Measurements from ENCODE around the gene ACBD6.

Gene ACBD6

GRCh38 chr1:180528868-180529470 is 26.6 kb upstream of the ACBD6 start:
- no peaks in the 10 kb centered on the region for H3K27me3 ChIP-seq (ENCODE audit: insufficient read depth, poor library complexity, severe bottlenecking)
- DNase-seq (ENCODE audit: low read depth in 1 of 2, low spot score in 1 of 2), result no peak
- H3K27ac ChIP-seq (replicated peaks), result no peak overlapping the region
- no peak for TF ChIP-seq SPI1 (IDR thresholded peaks at IDR 0.05; ENCODE audit: borderline replicate concordance, low read depth)
- TF ChIP-seq CTCF (IDR thresholded peaks at IDR 0.05; ENCODE audit: insufficient read depth, low read length), result no peak
- no peak for TF ChIP-seq POLR2AphosphoS5 (IDR thresholded peaks at IDR 0.05; ENCODE audit: low read depth)
- TF ChIP-seq GABPA (IDR thresholded peaks at IDR 0.05; ENCODE audit: low read depth), result no peak
- TF ChIP-seq REST (IDR thresholded peaks at IDR 0.05; ENCODE audit: insufficient replicate concordance, low read depth), result no peak
- no peak overlapping the region for H3K4me3 ChIP-seq (replicated peaks; ENCODE audit: insufficient read depth, low read length)

- DNase-seq (ENCODE audit: low read depth in 1 of 2, low spot score in 1 of 2), result no peak
- Histone ChIP-seq H3K27me3 (ENCODE audit: insufficient read depth, poor library complexity, severe bottlenecking) (no peaks in the 10 kb centered on the region), H3K4me3 (replicated peaks; ENCODE audit: insufficient read depth, low read length) (no peak overlapping the region), H3K27ac (replicated peaks) (no peak overlapping the region)
- no peak for TF ChIP-seq CTCF (IDR thresholded peaks at IDR 0.05; ENCODE audit: insufficient read depth, low read length)
- no peak for TF ChIP-seq POLR2AphosphoS5 (IDR thresholded peaks at IDR 0.05; ENCODE audit: low read depth)
These were observed 24.8 kb upstream of the ACBD6 start for GRCh38 chr1:180527101-180527669.

GRCh38 chr1:180525715-180526039 is 23.3 kb upstream of the ACBD6 start:
- Histone ChIP-seq H3K4me3 (replicated peaks; ENCODE audit: insufficient read depth, low read length) (no peak overlapping the region), H3K27ac (replicated peaks) (no peak overlapping the region), H3K27me3 (ENCODE audit: insufficient read depth, poor library complexity, severe bottlenecking) (no peaks in the 10 kb centered on the region)
- DNase-seq (ENCODE audit: low read depth in 1 of 2, low spot score in 1 of 2), result no peak
- TF ChIP-seq SPI1 (IDR thresholded peaks at IDR 0.05; ENCODE audit: borderline replicate concordance, low read depth) (no peak), GABPA (IDR thresholded peaks at IDR 0.05; ENCODE audit: low read depth) (no peak), REST (IDR thresholded peaks at IDR 0.05; ENCODE audit: insufficient replicate concordance, low read depth) (no peak), CTCF (IDR thresholded peaks at IDR 0.05; ENCODE audit: insufficient read depth, low read length) (no peak), POLR2AphosphoS5 (IDR thresholded peaks at IDR 0.05; ENCODE audit: low read depth) (no peak)
